Trophoblast cell (in vitro differentiated cells and primary cell): ENCODE data around the gene RAPGEF2.

Experiments
- DNase-seq, 2 donors: peaks; one replicate each; pipeline ENCODE4 v3.0.0-alpha.2; 2016
- H2AFZ ChIP-seq: 2 replicates; pipeline ENCODE4 v1.6.1; 2013; ENCODE audit warnings: low read length, moderate library complexity, mild to moderate bottlenecking; ENCODE audit not compliant: insufficient read depth, poor library complexity
- H2AK5ac ChIP-seq: 2 replicates; pipeline ENCODE4 v1.6.1; 2013; ENCODE audit warnings: mild to moderate bottlenecking, low read length
- H2BK120ac ChIP-seq: 2 replicates; pipeline ENCODE4 v1.6.1; 2013; ENCODE audit warnings: low read length, mild to moderate bottlenecking, moderate library complexity; ENCODE audit not compliant: insufficient read depth, poor library complexity
- H2BK12ac ChIP-seq: 2 replicates; pipeline ENCODE4 v1.6.1; 2013; ENCODE audit warnings: mild to moderate bottlenecking, low read length, moderate library complexity
- H2BK5ac ChIP-seq: 2 replicates; pipeline ENCODE4 v1.6.1; 2013; ENCODE audit warnings: low read length, low read depth, moderate library complexity, mild to moderate bottlenecking; ENCODE audit not compliant: poor library complexity
- H3K14ac ChIP-seq: 2 replicates; pipeline ENCODE4 v1.6.1; 2013; ENCODE audit warnings: mild to moderate bottlenecking, low read length
- H3K18ac ChIP-seq: 2 replicates; pipeline ENCODE4 v1.6.1; 2013; ENCODE audit warnings: mild to moderate bottlenecking, low read length
- H3K23ac ChIP-seq: 2 replicates; pipeline ENCODE4 v1.6.1; 2013; ENCODE audit warnings: low read length
- H3K27ac ChIP-seq: 2 replicates; pipeline ENCODE4 v1.5.1; 2013; ENCODE audit warnings: low read depth, mild to moderate bottlenecking, inconsistent platforms, low read length, moderate library complexity
- H3K27me3 ChIP-seq: 2 replicates; pipeline ENCODE4 v1.6.1; 2013; ENCODE audit warnings: inconsistent platforms, mild to moderate bottlenecking, low read length, moderate library complexity; ENCODE audit not compliant: insufficient read depth
- H3K36me3 ChIP-seq, 2 experiments: 1 replicate in 1 of 2; 2 replicates in 1 of 2; pipeline ENCODE4 v1.6.1; 2013; ENCODE audit warnings: low read length in 2 of 2, mild to moderate bottlenecking in 2 of 2, moderate library complexity in 1 of 2; ENCODE audit not compliant: insufficient read depth in 2 of 2, control insufficient read depth in 1 of 2
- H3K4ac ChIP-seq: 2 replicates; pipeline ENCODE4 v1.6.1; 2013; ENCODE audit warnings: low read depth, mild to moderate bottlenecking, low read length, moderate library complexity
- H3K4me1 ChIP-seq, 2 experiments: 1 replicate in 1 of 2; 2 replicates in 1 of 2; pipeline ENCODE4 v1.6.1; 2013; ENCODE audit warnings: low read length in 2 of 2, mild to moderate bottlenecking in 2 of 2, moderate library complexity in 1 of 2; ENCODE audit not compliant: insufficient read depth in 2 of 2, control insufficient read depth in 1 of 2
- H3K4me2 ChIP-seq: 2 replicates; pipeline ENCODE4 v1.6.1; 2013; ENCODE audit warnings: inconsistent platforms, mild to moderate bottlenecking, low read length, moderate library complexity
- H3K4me3 ChIP-seq: 2 replicates; pipeline ENCODE4 v1.5.1; 2013; ENCODE audit warnings: mild to moderate bottlenecking, low read depth, low read length, inconsistent platforms
- H3K79me1 ChIP-seq: one replicate; pipeline ENCODE4 v1.6.1; 2013; ENCODE audit warnings: low read length
- H3K79me2 ChIP-seq: 2 replicates; pipeline ENCODE4 v1.6.1; 2013; ENCODE audit warnings: low read length, mild to moderate bottlenecking; ENCODE audit not compliant: control insufficient read depth, insufficient read depth, poor library complexity
- H3K9ac ChIP-seq: 2 replicates; pipeline ENCODE4 v1.6.1; 2013; ENCODE audit warnings: mild to moderate bottlenecking, low read length
- H3K9me3 ChIP-seq: 2 replicates; pipeline ENCODE4 v1.6.1; 2013; ENCODE audit warnings: low read depth, mild to moderate bottlenecking, control low read depth, inconsistent platforms, low read length; ENCODE audit not compliant: insufficient read depth
- H4K12ac ChIP-seq: 2 replicates; pipeline ENCODE4 v1.6.1; 2013; ENCODE audit warnings: low read depth, mild to moderate bottlenecking, low read length, moderate library complexity
- H4K8ac ChIP-seq: 2 replicates; pipeline ENCODE4 v1.6.1; 2013; ENCODE audit warnings: low read depth, mild to moderate bottlenecking, low read length, moderate library complexity
- H4K91ac ChIP-seq: one replicate; pipeline ENCODE4 v1.6.1; 2013; ENCODE audit warnings: low read depth, mild to moderate bottlenecking, low read length, moderate library complexity
- WGBS: extraction: QIAGEN DNeasy Blood & Tissue Kit; methylation state at CpG from one replicate; pipeline ENCODE4 v1.1.7; 2013; ENCODE audit warnings: missing lambda C conversion rate; ENCODE audit not compliant: insufficient read length, insufficient coverage; ENCODE audit errors: extremely low coverage; 5-methylcytosine and 5-hydroxymethylcytosine counted together

The RAPGEF2 gene

GRCh38 chr4:159188646-159189045, 85.8 kb downstream of the RAPGEF2 start:
- Histone ChIP-seq H3K23ac (no peak overlapping the region), H3K14ac (no peak overlapping the region), H2BK5ac (no peak overlapping the region), H2AFZ (no peak overlapping the region), H4K91ac (no peak overlapping the region), H3K79me2 (no peaks in the 10 kb centered on the region), H3K4me2 (no peak overlapping the region), H3K4me1 (no peaks in the 10 kb centered on the region), H2AK5ac (no peak overlapping the region), H4K8ac (no peak overlapping the region), H3K9ac (no peak overlapping the region), H3K9me3 (no peaks in the 10 kb centered on the region), H2BK120ac (no peak overlapping the region), H3K27me3 (no peaks in the 10 kb centered on the region), H3K4me3 (no peak overlapping the region), H3K4ac (no peak overlapping the region), H4K12ac (no peak overlapping the region), H3K79me1 (no peaks in the 10 kb centered on the region), H3K36me3 (no peaks in the 10 kb centered on the region), H3K18ac (no peak overlapping the region), H3K27ac (no peak overlapping the region), H2BK12ac (no peak overlapping the region)
- no CpG with 5 or more reads among the region's 1 CpG for WGBS
- DNase-seq, result no peak

- no CpG with 5 or more reads among the region's 2 CpGs for WGBS
Observed at GRCh38 chr4:159190651-159191050, 87.8 kb downstream of the RAPGEF2 start.

GRCh38 chr4:159191989-159192388, 89.1 kb downstream of the RAPGEF2 start:
- Histone ChIP-seq H3K4me3 (no peak overlapping the region), H3K79me2 (no peaks in the 10 kb centered on the region)

More at GRCh38 chr4:159190651-159191050, 87.8 kb downstream of the RAPGEF2 start:
- Histone ChIP-seq H4K12ac (no peak overlapping the region), H3K23ac (no peak overlapping the region), H3K4me1 (no peaks in the 10 kb centered on the region), H4K8ac (no peak overlapping the region), H3K27me3 (no peaks in the 10 kb centered on the region), H2BK120ac (no peak overlapping the region), H3K9me3 (no peaks in the 10 kb centered on the region), H2BK12ac (no peak overlapping the region), H3K79me1 (no peaks in the 10 kb centered on the region), H3K14ac (no peak overlapping the region), H2BK5ac (no peak overlapping the region), H3K27ac (no peak overlapping the region), H3K79me2 (no peaks in the 10 kb centered on the region), H3K4me2 (no peak overlapping the region), H2AK5ac (no peak overlapping the region), H4K91ac (no peak overlapping the region), H3K4me3 (no peak overlapping the region), H2AFZ (no peak overlapping the region), H3K9ac (no peak overlapping the region), H3K18ac (no peak overlapping the region), H3K4ac (no peak overlapping the region), H3K36me3 (peaks cover 0 to 4% of the 10 kb centered on the region in 2 experiments)
- DNase-seq, result no peak

DNA sequence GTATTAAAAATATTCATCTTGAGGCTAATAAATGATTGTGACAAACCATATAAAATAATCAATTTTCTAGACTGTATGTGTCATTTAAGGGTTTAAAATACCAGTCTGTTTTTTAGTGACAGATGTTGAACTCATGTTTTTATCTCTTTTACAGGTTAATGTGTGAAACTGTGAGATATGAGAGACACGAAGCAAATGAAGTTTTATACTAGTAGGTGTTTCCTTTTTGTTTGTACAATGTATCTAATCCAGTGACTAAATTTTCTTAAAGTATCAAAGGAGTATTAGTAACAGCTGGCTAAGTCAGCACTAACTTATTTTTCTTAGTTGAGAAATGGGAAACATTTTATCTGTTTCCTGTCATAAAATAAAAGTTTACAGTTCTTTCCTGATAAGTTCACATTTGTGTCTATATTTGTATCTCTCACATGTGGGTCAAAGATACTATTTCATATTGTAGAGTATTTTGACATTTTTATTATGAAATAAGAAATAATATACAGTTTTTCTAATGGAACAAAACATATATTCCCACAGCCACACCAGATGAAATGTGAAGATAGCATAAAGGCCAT, 90.3 kb downstream of the RAPGEF2 start:
- no peak overlapping the region for H3K14ac ChIP-seq
- no peak overlapping the region for H4K12ac ChIP-seq
- WGBS, result no CpG with 5 or more reads among the region's 1 CpG
- no peak overlapping the region for H3K4ac ChIP-seq
- H3K4me3 ChIP-seq, result no peak overlapping the region
- no peak overlapping the region for H2BK5ac ChIP-seq
- H2BK120ac ChIP-seq, result no peak overlapping the region
- H3K4me2 ChIP-seq, result no peak overlapping the region
- H2BK12ac ChIP-seq, result no peak overlapping the region
- H3K79me2 ChIP-seq, result no peaks in the 10 kb centered on the region
- no peaks in the 10 kb centered on the region for H3K4me1 ChIP-seq
- no peaks in the 10 kb centered on the region for H3K9me3 ChIP-seq
- DNase-seq, result no peak
- no peak overlapping the region for H4K8ac ChIP-seq
- no peaks in the 10 kb centered on the region for H3K79me1 ChIP-seq
- H3K9ac ChIP-seq, result no peak overlapping the region
- peaks cover 0 to 4% of the 10 kb centered on the region in 2 experiments for H3K36me3 ChIP-seq
- H3K27ac ChIP-seq, result no peak overlapping the region
- no peak overlapping the region for H2AK5ac ChIP-seq
- H3K18ac ChIP-seq, result no peak overlapping the region
- no peak overlapping the region for H3K23ac ChIP-seq
- no peak overlapping the region for H4K91ac ChIP-seq
- H3K27me3 ChIP-seq, result no peaks in the 10 kb centered on the region
- H2AFZ ChIP-seq, result no peak overlapping the region

More at GRCh38 chr4:159191989-159192388, 89.1 kb downstream of the RAPGEF2 start:
- H3K4me2 ChIP-seq, result no peak overlapping the region
- no peak overlapping the region for H3K4ac ChIP-seq
- H3K14ac ChIP-seq, result no peak overlapping the region
- no CpG with 5 or more reads among the region's 5 CpGs for WGBS
- no peak overlapping the region for H2BK5ac ChIP-seq
- no peak overlapping the region for H3K23ac ChIP-seq
- no peak overlapping the region for H4K12ac ChIP-seq
- H2AK5ac ChIP-seq, result no peak overlapping the region
- H2BK12ac ChIP-seq, result no peak overlapping the region
- H2AFZ ChIP-seq, result no peak overlapping the region
- no peak overlapping the region for H3K18ac ChIP-seq
- H3K79me1 ChIP-seq, result no peaks in the 10 kb centered on the region
- H2BK120ac ChIP-seq, result no peak overlapping the region
- H4K8ac ChIP-seq, result no peak overlapping the region
- no peaks in the 10 kb centered on the region for H3K4me1 ChIP-seq
- peaks cover 0 to 4% of the 10 kb centered on the region in 2 experiments for H3K36me3 ChIP-seq
- no peak overlapping the region for H3K27ac ChIP-seq
- H3K9me3 ChIP-seq, result no peaks in the 10 kb centered on the region
- H3K27me3 ChIP-seq, result no peaks in the 10 kb centered on the region
- peak; percentile 46 to 90 for DNase-seq
- H4K91ac ChIP-seq, result no peak overlapping the region
- H3K9ac ChIP-seq, result no peak overlapping the region
